HepG2 (cell line): Measurements from ENCODE around the gene RRM2. TPM values are rescaled to one million over a fixed set of nuclear protein-coding genes. Genes with fewer than 3 reads are reported as not detected.

Experiments
- ATAC-seq: fragments of 200-7000 bp; cut with Tn5 transposase; 3 replicates; pipeline ENCODE4 v1.9.1; 2020; ENCODE audit warnings: mild to moderate bottlenecking, moderate library complexity
- BruUV-seq: library from RNA; stranded (reverse); fragments of 400-500 nt; replicated peaks from 2 replicates; lab custom pipeline; 2021; lab: Mats Ljungman, UMichigan
- CTCF ChIA-PET: fragments of 300-600 bp; formaldehyde crosslinking; extraction: SDS; loops from one replicate; lab custom pipeline; 2021; ENCODE audit warnings: low total read pairs, inconsistent platforms, low intra/inter-chr PET ratio; lab: Yijun Ruan, JAX
- POLR2A ChIA-PET: fragments of 350-600 bp; sonication (Branson Sonifier 250); formaldehyde crosslinking; loops from one replicate; lab custom pipeline; 2020; ENCODE audit warnings: antibody characterized with exemption, inconsistent platforms; lab: Yijun Ruan, JAX
- DNase-seq: peaks from one replicate; pipeline ENCODE4 v3.0.0-alpha.2; 2015; ENCODE audit warnings: low spot score
- FAIRE-seq: peaks from 3 replicates; lab custom pipeline; 2011; peaks lifted over from hg19 to GRCh38; lab: Jason Lieb, UNC
- H2AFZ ChIP-seq: one replicate; pipeline ENCODE4 v1.6.1; 2011; ENCODE audit warnings: low read length, inconsistent platforms
- H3K27ac ChIP-seq: fragments of 300-600 bp; 3 replicates; pipeline ENCODE4 v1.8.0; 2011; ENCODE audit warnings: mixed run types, mild to moderate bottlenecking, mixed read lengths, low read length, inconsistent platforms; ENCODE audit not compliant: insufficient read depth; ENCODE audit errors: extremely low read length
- H3K27me3 ChIP-seq, 2 experiments: fragments of 200-600 bp in 1 of 2; 2 replicates in 1 of 2; 3 replicates in 1 of 2; pipeline versions ENCODE4 v1.6.0 to v1.8.0; 2011; ENCODE audit warnings: low read length in 2 of 2, mild to moderate bottlenecking in 2 of 2, moderate library complexity in 2 of 2, inconsistent platforms in 1 of 2; ENCODE audit not compliant: insufficient read depth in 2 of 2, control insufficient read depth in 1 of 2
- H3K36me3 ChIP-seq, 2 experiments: fragments of 200-600 bp in 1 of 2; replicated peaks in 1 of 2; 2 replicates in 1 of 2; 3 replicates in 1 of 2; pipeline versions ENCODE4 v1.5.1 to v1.8.0; 2011; ENCODE audit warnings: low read length in 2 of 2, inconsistent platforms in 1 of 2; ENCODE audit not compliant: insufficient read depth in 2 of 2, control insufficient read depth in 1 of 2
- H3K4me1 ChIP-seq: 2 replicates; pipeline ENCODE4 v1.5.1; 2012; ENCODE audit warnings: low read length, inconsistent platforms; ENCODE audit not compliant: insufficient read depth
- H3K4me2 ChIP-seq: 2 replicates; pipeline ENCODE4 v1.6.0; 2011; ENCODE audit warnings: low read depth, low read length, inconsistent platforms
- H3K4me3 ChIP-seq, 3 experiments: fragments of 200-600 bp in 1 of 3; sonication (generic), shearing (Covaris generic) in 1 of 3; replicated peaks in 1 of 3; 2 replicates each; pipeline ENCODE4 v1.5.1; 2011 to 2016; ENCODE audit warnings: low read length in 3 of 3, inconsistent platforms in 2 of 3, low read depth in 2 of 3, mild to moderate bottlenecking in 2 of 3, control low read depth in 1 of 3, mixed read lengths in 1 of 3; ENCODE audit not compliant: insufficient read depth in 1 of 3
- H3K79me2 ChIP-seq: one replicate; pipeline ENCODE4 v1.6.1; 2011; ENCODE audit warnings: low read length, inconsistent platforms; ENCODE audit not compliant: insufficient read depth
- H3K9ac ChIP-seq: 2 replicates; pipeline ENCODE4 v1.6.0; 2011; ENCODE audit warnings: mild to moderate bottlenecking, low read depth, low read length, inconsistent platforms; ENCODE audit not compliant: insufficient read depth
- H3K9me3 ChIP-seq: 2 replicates; pipeline ENCODE4 v1.5.1; 2012; ENCODE audit warnings: mild to moderate bottlenecking, low read length
- H4K20me1 ChIP-seq: 2 replicates; pipeline ENCODE4 v1.6.0; 2011; ENCODE audit warnings: inconsistent platforms, mild to moderate bottlenecking, low read length, moderate library complexity; ENCODE audit not compliant: insufficient read depth
- DMAP1 ChIP-seq: IDR thresholded peaks from 2 replicates; pipeline ENCODE4 v1.6.1; 2016
- DR1 ChIP-seq: sonication (generic); formaldehyde crosslinking; IDR thresholded peaks from 2 replicates; pipeline ENCODE4 v1.8.0; 2021; ENCODE audit warnings: mild to moderate bottlenecking, missing genetic modification reagents, inconsistent platforms
- ERF ChIP-seq: IDR thresholded peaks from 2 replicates; pipeline ENCODE4 v1.6.1; 2018; ENCODE audit warnings: missing biosample characterization, missing genetic modification reagents
- GTF2F1 ChIP-seq: fragments of 150-350 bp; IDR thresholded peaks from 2 replicates; pipeline ENCODE4 v1.6.1; 2014; ENCODE audit warnings: low read length
- HOXA7 ChIP-seq: sonication (generic); formaldehyde crosslinking; IDR thresholded peaks from 2 replicates; pipeline ENCODE4 v1.8.1; 2022; ENCODE audit warnings: mild to moderate bottlenecking, missing genetic modification reagents, moderate library complexity
- TSC22D2 ChIP-seq: sonication (generic); formaldehyde crosslinking; IDR thresholded peaks from 2 replicates; pipeline ENCODE4 v1.5.1; 2020; ENCODE audit warnings: missing genetic modification reagents, mild to moderate bottlenecking, borderline replicate concordance
- ZFYVE20 ChIP-seq: sonication (generic); formaldehyde crosslinking; IDR thresholded peaks from 2 replicates; pipeline ENCODE4 v1.8.0; 2023; ENCODE audit warnings: low read depth, mild to moderate bottlenecking, moderate library complexity, missing genetic modification reagents, borderline replicate concordance
- WGBS: methylation state at CpG from one replicate; pipeline ENCODE4 v1.1.6; 2017; ENCODE audit warnings: low lambda C conversion rate; 5-methylcytosine and 5-hydroxymethylcytosine counted together
- in situ Hi-C: cut with HindIII; loops from 2 replicates; pipeline ENCODE4 v1.10.0; 2017; ENCODE audit warnings: low pct_unique_long_range_greater_than_20kb; ENCODE audit not compliant: extremely low pct_ligation_motif_present
- intact Hi-C: fragments of 100-400 bp; cut with micrococcal nuclease; formaldehyde crosslinking; loops from one replicate; pipeline ENCODE4 v1.10.0; 2022; ENCODE audit not compliant: unreplicated experiment
- polyA plus RNA-seq, 8 experiments: library from polyadenylated mRNA; depleted of rRNA in 3 of 8; stranded (reverse) in 7 of 8; unstranded in 1 of 8; fragments of >200 nt; fragmentation: Illumina TruSeq in 4 of 8; extraction: Trizol in 4 of 8; gene quantifications; 2 replicates each; pipeline versions ENCODE4 v1.2.1 to v1.2.3, GENCODE V29; 2011 to 2016; ENCODE audit warnings: low read depth in 4 of 8, missing spikeins in 1 of 8, mixed read lengths in 1 of 8; ENCODE audit not compliant: insufficient read depth in 1 of 8
- total RNA-seq, 5 experiments: library from RNA; depleted of rRNA; stranded (reverse); fragments of >200 nt; fragmentation: Illumina TruSeq; extraction: Trizol; gene quantifications; 2 replicates each; pipeline ENCODE4 v1.2.3, GENCODE V29; 2016; ENCODE audit warnings: low read depth in 1 of 5
- TF ChIP-seq, protein P1 (sequence below): sonication (generic); formaldehyde crosslinking; IDR thresholded peaks from 2 replicates; pipeline ENCODE4 v1.4.0; 2020; ENCODE audit warnings: missing genetic modification reagents
- TF ChIP-seq, protein P2 (sequence below): IDR thresholded peaks from 2 replicates; pipeline ENCODE4 v1.6.1; 2016; ENCODE audit warnings: mild to moderate bottlenecking, missing biosample characterization, missing genetic modification reagents
- TF ChIP-seq, protein P3 (sequence below): sonication (generic); formaldehyde crosslinking; IDR thresholded peaks from 2 replicates; pipeline ENCODE4 v1.5.0; 2020; ENCODE audit warnings: mild to moderate bottlenecking, missing genetic modification reagents, moderate library complexity
- TF ChIP-seq, protein P4 (sequence below): sonication (generic); formaldehyde crosslinking; IDR thresholded peaks from 2 replicates; pipeline ENCODE4 v1.4.0; 2020; ENCODE audit warnings: mild to moderate bottlenecking, missing genetic modification reagents
- TF ChIP-seq, protein P5 (sequence below): sonication (generic); formaldehyde crosslinking; IDR thresholded peaks from 2 replicates; pipeline ENCODE4 v1.5.1; 2020; ENCODE audit warnings: mild to moderate bottlenecking, missing genetic modification reagents, moderate library complexity

RRM2 gene
- total and polyA plus RNA-seq, 2 of the 13 experiments (the other 11 are each of a cell fraction or from before 2014, with no cell fraction given) = 31.3 to 150 TPM

DNA sequence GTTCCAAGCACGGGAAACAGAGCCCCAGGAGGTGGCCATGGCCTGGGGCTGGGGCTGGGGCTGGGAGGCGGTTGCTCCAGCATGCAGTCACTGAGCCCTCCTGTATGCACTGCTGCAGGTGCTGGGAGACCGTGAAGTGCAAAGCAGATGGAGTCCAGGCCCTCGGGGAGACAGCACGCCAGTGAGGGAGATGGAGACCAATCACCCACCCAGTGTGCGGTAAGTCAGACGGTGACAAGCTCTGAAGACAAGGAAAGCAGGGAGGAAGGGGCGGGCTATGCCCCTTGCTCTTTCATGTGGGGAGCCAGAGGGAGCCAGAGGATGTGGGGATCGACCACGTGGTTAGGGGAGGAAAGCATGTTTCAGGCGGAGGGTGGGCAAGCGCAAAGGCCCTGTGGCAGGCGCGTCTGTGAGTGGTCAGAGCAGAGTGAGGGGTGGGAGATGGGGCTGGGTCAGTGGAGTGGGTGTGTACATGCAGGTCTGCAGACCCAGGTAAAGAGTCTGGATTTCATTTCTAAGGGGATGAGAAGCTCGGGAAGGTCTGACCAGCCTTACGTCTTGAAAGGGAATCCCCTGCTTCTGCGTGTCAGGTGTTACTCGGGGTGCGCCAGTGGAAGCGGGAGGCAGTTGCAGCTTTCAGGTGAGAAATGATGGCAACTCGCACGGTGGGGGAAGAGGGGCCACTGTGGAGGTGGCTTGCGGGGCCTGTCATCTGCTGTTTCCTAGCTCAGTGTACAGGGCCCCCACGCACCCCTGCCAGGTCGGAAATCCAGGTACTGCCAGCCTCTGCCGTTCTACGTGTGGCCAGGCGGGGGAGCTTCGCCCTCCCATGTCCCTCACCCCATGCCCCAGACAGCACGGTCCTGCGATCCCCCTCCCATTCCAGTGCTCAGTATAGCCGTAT, 19.4 kb downstream of the RRM2 start:
- Histone ChIP-seq H2AFZ (no peak overlapping the region), H3K4me2 (no peak overlapping the region), H3K27ac (no peak overlapping the region), H3K4me3 (no peak overlapping the region), H3K9ac (no peak overlapping the region), H3K4me1 (peaks cover 13% of the 10 kb centered on the region), H3K36me3 (peaks cover 8 to 39% of the 10 kb centered on the region in 2 experiments; a peak in 3 of 5 replicates), H3K79me2 (no peaks in the 10 kb centered on the region), H3K9me3 (no peaks in the 10 kb centered on the region), H4K20me1 (no peaks in the 10 kb centered on the region), H3K27me3 (no peaks in the 10 kb centered on the region)
- 89% methylated on average over 30 of the region's 32 CpGs for WGBS
- ChIA-PET POLR2A (no interaction called here), CTCF (interaction anchor here (0.9 to 1.3 kb wide), 2 partner anchors 266 to 293 kb away, joined by 4 to 6 read pairs; no protein-coding TSS in a partner anchor)
- ATAC-seq (peak; percentile 76), FAIRE-seq (peak; percentile 46), DNase-seq (no peak)
- in situ Hi-C loops (no loop called here), intact Hi-C loops (loop anchor here (5.0 kb wide), 1 partner anchor 295 kb away; no protein-coding TSS in a partner anchor)
- BruUV-seq = no TSS peak
- no peak for TF ChIP-seq HOXA7 (CRISPR knock-in tag)
- TF ChIP-seq TSC22D2 (CRISPR knock-in tag) = 0 out of 2 replicates have a peak, but pooled peaks have one; percentile 43
- no peak for TF ChIP-seq GTF2F1
- no peak for TF ChIP-seq DR1
- TF ChIP-seq, protein P1, sequence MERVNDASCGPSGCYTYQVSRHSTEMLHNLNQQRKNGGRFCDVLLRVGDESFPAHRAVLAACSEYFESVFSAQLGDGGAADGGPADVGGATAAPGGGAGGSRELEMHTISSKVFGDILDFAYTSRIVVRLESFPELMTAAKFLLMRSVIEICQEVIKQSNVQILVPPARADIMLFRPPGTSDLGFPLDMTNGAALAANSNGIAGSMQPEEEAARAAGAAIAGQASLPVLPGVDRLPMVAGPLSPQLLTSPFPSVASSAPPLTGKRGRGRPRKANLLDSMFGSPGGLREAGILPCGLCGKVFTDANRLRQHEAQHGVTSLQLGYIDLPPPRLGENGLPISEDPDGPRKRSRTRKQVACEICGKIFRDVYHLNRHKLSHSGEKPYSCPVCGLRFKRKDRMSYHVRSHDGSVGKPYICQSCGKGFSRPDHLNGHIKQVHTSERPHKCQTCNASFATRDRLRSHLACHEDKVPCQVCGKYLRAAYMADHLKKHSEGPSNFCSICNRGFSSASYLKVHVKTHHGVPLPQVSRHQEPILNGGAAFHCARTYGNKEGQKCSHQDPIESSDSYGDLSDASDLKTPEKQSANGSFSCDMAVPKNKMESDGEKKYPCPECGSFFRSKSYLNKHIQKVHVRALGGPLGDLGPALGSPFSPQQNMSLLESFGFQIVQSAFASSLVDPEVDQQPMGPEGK (CRISPR knock-in tag) = peak; percentile 42; the same call in 1 of the 2 replicates
- no peak for TF ChIP-seq ZFYVE20 (CRISPR knock-in tag)
- 0 out of 2 replicates have a peak, but pooled peaks have one; percentile 27 for TF ChIP-seq ERF (CRISPR knock-in tag)
- TF ChIP-seq, protein P2, sequence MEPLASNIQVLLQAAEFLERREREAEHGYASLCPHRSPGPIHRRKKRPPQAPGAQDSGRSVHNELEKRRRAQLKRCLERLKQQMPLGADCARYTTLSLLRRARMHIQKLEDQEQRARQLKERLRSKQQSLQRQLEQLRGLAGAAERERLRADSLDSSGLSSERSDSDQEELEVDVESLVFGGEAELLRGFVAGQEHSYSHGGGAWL (CRISPR knock-in tag) = 0 out of 2 replicates have a peak, but pooled peaks have one; percentile 43
- TF ChIP-seq, protein P3, sequence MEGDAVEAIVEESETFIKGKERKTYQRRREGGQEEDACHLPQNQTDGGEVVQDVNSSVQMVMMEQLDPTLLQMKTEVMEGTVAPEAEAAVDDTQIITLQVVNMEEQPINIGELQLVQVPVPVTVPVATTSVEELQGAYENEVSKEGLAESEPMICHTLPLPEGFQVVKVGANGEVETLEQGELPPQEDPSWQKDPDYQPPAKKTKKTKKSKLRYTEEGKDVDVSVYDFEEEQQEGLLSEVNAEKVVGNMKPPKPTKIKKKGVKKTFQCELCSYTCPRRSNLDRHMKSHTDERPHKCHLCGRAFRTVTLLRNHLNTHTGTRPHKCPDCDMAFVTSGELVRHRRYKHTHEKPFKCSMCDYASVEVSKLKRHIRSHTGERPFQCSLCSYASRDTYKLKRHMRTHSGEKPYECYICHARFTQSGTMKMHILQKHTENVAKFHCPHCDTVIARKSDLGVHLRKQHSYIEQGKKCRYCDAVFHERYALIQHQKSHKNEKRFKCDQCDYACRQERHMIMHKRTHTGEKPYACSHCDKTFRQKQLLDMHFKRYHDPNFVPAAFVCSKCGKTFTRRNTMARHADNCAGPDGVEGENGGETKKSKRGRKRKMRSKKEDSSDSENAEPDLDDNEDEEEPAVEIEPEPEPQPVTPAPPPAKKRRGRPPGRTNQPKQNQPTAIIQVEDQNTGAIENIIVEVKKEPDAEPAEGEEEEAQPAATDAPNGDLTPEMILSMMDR = peak; percentile 89
- TF ChIP-seq, protein P4, sequence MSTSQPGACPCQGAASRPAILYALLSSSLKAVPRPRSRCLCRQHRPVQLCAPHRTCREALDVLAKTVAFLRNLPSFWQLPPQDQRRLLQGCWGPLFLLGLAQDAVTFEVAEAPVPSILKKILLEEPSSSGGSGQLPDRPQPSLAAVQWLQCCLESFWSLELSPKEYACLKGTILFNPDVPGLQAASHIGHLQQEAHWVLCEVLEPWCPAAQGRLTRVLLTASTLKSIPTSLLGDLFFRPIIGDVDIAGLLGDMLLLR (CRISPR knock-in tag) = 0 out of 2 replicates have a peak, but pooled peaks have one; percentile 11
- TF ChIP-seq DMAP1 (CRISPR knock-in tag) = no peak
- TF ChIP-seq, protein P5, sequence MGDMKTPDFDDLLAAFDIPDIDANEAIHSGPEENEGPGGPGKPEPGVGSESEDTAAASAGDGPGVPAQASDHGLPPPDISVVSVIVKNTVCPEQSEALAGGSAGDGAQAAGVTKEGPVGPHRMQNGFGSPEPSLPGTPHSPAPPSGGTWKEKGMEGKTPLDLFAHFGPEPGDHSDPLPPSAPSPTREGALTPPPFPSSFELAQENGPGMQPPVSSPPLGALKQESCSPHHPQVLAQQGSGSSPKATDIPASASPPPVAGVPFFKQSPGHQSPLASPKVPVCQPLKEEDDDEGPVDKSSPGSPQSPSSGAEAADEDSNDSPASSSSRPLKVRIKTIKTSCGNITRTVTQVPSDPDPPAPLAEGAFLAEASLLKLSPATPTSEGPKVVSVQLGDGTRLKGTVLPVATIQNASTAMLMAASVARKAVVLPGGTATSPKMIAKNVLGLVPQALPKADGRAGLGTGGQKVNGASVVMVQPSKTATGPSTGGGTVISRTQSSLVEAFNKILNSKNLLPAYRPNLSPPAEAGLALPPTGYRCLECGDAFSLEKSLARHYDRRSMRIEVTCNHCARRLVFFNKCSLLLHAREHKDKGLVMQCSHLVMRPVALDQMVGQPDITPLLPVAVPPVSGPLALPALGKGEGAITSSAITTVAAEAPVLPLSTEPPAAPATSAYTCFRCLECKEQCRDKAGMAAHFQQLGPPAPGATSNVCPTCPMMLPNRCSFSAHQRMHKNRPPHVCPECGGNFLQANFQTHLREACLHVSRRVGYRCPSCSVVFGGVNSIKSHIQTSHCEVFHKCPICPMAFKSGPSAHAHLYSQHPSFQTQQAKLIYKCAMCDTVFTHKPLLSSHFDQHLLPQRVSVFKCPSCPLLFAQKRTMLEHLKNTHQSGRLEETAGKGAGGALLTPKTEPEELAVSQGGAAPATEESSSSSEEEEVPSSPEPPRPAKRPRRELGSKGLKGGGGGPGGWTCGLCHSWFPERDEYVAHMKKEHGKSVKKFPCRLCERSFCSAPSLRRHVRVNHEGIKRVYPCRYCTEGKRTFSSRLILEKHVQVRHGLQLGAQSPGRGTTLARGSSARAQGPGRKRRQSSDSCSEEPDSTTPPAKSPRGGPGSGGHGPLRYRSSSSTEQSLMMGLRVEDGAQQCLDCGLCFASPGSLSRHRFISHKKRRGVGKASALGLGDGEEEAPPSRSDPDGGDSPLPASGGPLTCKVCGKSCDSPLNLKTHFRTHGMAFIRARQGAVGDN (CRISPR knock-in tag) = peak; percentile 47
